Panc1 (cell line): ENCODE measurements around the gene HAX1. TPM values are rescaled to one million over a fixed set of nuclear protein-coding genes. Genes with fewer than 3 reads are reported as not detected.

Experiments used
- ATAC-seq: fragments of 200-7000 bp; cut with Tn5 transposase; 2 replicates; pipeline ENCODE4 v1.9.1; 2020; ENCODE audit warnings: mild to moderate bottlenecking, moderate library complexity
- BruUV-seq: library from RNA; stranded (reverse); fragments of 400-500 nt; replicated peaks from 2 replicates; lab custom pipeline; 2021; lab: Mats Ljungman, UMichigan
- CTCF ChIA-PET: fragments of 300-600 bp; sonication (Branson Sonifier 250); formaldehyde crosslinking; loops from one replicate; lab custom pipeline; 2022; ENCODE audit warnings: antibody characterized with exemption; lab: Charles Lee
- POLR2A ChIA-PET: fragments of 300-600 bp; sonication (Branson Sonifier 250); formaldehyde crosslinking; loops from one replicate; lab custom pipeline; 2022; ENCODE audit warnings: antibody characterized with exemption; lab: Charles Lee
- DNase-seq: peaks from one replicate; pipeline ENCODE4 v3.0.0-alpha.2; 2010; ENCODE audit warnings: low read depth, low spot score
- H3K27ac ChIP-seq: 2 replicates; pipeline ENCODE4 v1.5.1; 2011; ENCODE audit warnings: mild to moderate bottlenecking, low read length, inconsistent platforms
- H3K27me3 ChIP-seq: fragments of 200-500 bp; sonication (Bioruptor generic); 2 replicates; pipeline ENCODE4 v1.6.0; 2014; ENCODE audit warnings: low read length, inconsistent platforms; ENCODE audit not compliant: control insufficient read depth, insufficient read depth
- H3K36me3 ChIP-seq: fragments of 200-500 bp; sonication (Bioruptor generic); 2 replicates; pipeline ENCODE4 v1.5.1; 2014; ENCODE audit warnings: inconsistent platforms, mild to moderate bottlenecking, low read length, moderate library complexity; ENCODE audit not compliant: control insufficient read depth, insufficient read depth
- H3K4me1 ChIP-seq: 2 replicates; pipeline ENCODE4 v1.5.1; 2011; ENCODE audit warnings: inconsistent platforms, mild to moderate bottlenecking, low read length, moderate library complexity; ENCODE audit not compliant: control insufficient read depth, insufficient read depth
- H3K4me3 ChIP-seq, 2 experiments: 2 replicates each; pipeline ENCODE4 v1.5.1; 2011 to 2012; ENCODE audit warnings: low read depth in 2 of 2, low read length in 2 of 2, mild to moderate bottlenecking in 2 of 2, inconsistent platforms in 1 of 2, moderate library complexity in 1 of 2
- H3K9me3 ChIP-seq: fragments of 200-500 bp; sonication (Bioruptor generic); 2 replicates; pipeline ENCODE4 v1.5.1; 2014; ENCODE audit warnings: low read depth, mild to moderate bottlenecking, inconsistent platforms, low read length, moderate library complexity; ENCODE audit not compliant: control insufficient read depth, insufficient read depth
- POLR2AphosphoS5 ChIP-seq: IDR thresholded peaks from 2 replicates; pipeline ENCODE4 v1.6.1; 2012; ENCODE audit warnings: mild to moderate bottlenecking, low read depth, low read length, moderate library complexity
- SIN3A ChIP-seq: IDR thresholded peaks from 2 replicates; pipeline ENCODE4 v1.6.1; 2012; ENCODE audit warnings: low read depth, mild to moderate bottlenecking, low read length, moderate library complexity, borderline replicate concordance; ENCODE audit not compliant: insufficient read depth
- TCF7L2 ChIP-seq: IDR thresholded peaks from 2 replicates; pipeline ENCODE4 v1.6.1; 2011; ENCODE audit warnings: mild to moderate bottlenecking, low read depth, low read length, inconsistent platforms
- in situ Hi-C: cut with HindIII; loops from 2 replicates; pipeline ENCODE4 v1.10.0; 2016; ENCODE audit warnings: low sequenced_read_pairs, low pct_unique_long_range_greater_than_20kb
- intact Hi-C: fragments of 100-400 bp; cut with micrococcal nuclease; formaldehyde crosslinking; loops from one replicate; pipeline ENCODE4 v1.10.0; 2022; ENCODE audit not compliant: unreplicated experiment
- total RNA-seq: library from RNA; stranded (reverse); gene quantifications from one replicate; pipeline ENCODE4 v1.2.1, GENCODE V29; 2021; ENCODE audit not compliant: unreplicated experiment
- TF ChIP-seq, protein P1 (sequence below), 2 experiments: IDR thresholded peaks; 2 replicates each; pipeline ENCODE4 v1.6.1; 2011 to 2012; ENCODE audit warnings: low read depth in 2 of 2, control low read depth in 1 of 2, low read length in 1 of 2, mild to moderate bottlenecking in 1 of 2, moderate library complexity in 1 of 2; ENCODE audit not compliant: insufficient read depth in 1 of 2
- TF ChIP-seq, protein P2 (sequence below): fragments of 450-650 bp; IDR thresholded peaks from 2 replicates; pipeline ENCODE4 v1.5.1; 2017; ENCODE audit warnings: mild to moderate bottlenecking

HAX1 gene
- total RNA-seq, 1 experiment from 2014 or later, result 110 TPM

- Histone ChIP-seq H3K4me1 (peaks cover 16% of the 10 kb centered on the region), H3K4me3 (no peak overlapping the region), H3K9me3 (no peaks in the 10 kb centered on the region), H3K27me3 (no peaks in the 10 kb centered on the region), H3K27ac (no peak overlapping the region), H3K36me3 (no peaks in the 10 kb centered on the region)
- TF ChIP-seq, protein P1, sequence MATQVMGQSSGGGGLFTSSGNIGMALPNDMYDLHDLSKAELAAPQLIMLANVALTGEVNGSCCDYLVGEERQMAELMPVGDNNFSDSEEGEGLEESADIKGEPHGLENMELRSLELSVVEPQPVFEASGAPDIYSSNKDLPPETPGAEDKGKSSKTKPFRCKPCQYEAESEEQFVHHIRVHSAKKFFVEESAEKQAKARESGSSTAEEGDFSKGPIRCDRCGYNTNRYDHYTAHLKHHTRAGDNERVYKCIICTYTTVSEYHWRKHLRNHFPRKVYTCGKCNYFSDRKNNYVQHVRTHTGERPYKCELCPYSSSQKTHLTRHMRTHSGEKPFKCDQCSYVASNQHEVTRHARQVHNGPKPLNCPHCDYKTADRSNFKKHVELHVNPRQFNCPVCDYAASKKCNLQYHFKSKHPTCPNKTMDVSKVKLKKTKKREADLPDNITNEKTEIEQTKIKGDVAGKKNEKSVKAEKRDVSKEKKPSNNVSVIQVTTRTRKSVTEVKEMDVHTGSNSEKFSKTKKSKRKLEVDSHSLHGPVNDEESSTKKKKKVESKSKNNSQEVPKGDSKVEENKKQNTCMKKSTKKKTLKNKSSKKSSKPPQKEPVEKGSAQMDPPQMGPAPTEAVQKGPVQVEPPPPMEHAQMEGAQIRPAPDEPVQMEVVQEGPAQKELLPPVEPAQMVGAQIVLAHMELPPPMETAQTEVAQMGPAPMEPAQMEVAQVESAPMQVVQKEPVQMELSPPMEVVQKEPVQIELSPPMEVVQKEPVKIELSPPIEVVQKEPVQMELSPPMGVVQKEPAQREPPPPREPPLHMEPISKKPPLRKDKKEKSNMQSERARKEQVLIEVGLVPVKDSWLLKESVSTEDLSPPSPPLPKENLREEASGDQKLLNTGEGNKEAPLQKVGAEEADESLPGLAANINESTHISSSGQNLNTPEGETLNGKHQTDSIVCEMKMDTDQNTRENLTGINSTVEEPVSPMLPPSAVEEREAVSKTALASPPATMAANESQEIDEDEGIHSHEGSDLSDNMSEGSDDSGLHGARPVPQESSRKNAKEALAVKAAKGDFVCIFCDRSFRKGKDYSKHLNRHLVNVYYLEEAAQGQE (IDR thresholded peaks at IDR 0.05; ENCODE audit: insufficient read depth in 1 of 2, low read depth in 2 of 2, low read length in 1 of 2), result no peak
- TF ChIP-seq TCF7L2 (no peak), POLR2AphosphoS5 (no peak), SIN3A (no peak)
- TF ChIP-seq, protein P2, sequence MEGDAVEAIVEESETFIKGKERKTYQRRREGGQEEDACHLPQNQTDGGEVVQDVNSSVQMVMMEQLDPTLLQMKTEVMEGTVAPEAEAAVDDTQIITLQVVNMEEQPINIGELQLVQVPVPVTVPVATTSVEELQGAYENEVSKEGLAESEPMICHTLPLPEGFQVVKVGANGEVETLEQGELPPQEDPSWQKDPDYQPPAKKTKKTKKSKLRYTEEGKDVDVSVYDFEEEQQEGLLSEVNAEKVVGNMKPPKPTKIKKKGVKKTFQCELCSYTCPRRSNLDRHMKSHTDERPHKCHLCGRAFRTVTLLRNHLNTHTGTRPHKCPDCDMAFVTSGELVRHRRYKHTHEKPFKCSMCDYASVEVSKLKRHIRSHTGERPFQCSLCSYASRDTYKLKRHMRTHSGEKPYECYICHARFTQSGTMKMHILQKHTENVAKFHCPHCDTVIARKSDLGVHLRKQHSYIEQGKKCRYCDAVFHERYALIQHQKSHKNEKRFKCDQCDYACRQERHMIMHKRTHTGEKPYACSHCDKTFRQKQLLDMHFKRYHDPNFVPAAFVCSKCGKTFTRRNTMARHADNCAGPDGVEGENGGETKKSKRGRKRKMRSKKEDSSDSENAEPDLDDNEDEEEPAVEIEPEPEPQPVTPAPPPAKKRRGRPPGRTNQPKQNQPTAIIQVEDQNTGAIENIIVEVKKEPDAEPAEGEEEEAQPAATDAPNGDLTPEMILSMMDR, result no peak
- DNase-seq, result no peak
- no TSS peak for BruUV-seq
- ATAC-seq, result no peak
- POLR2A ChIA-PET, result no interaction called here
- CTCF ChIA-PET, result no interaction called here
- intact Hi-C loops, result no loop called here
- in situ Hi-C loops, result no loop called here
Observed at GRCh38 chr1:154323493-154323892, 51.1 kb downstream of the HAX1 start.

GRCh38 chr1:154324241-154324640 is 51.8 kb downstream of the HAX1 start:
- ATAC-seq (no peak), DNase-seq (no peak)
- intact Hi-C loops (no loop called here), in situ Hi-C loops (no loop called here)
- H3K4me3 ChIP-seq, result peak overlapping the region; percentile 59 to 83
- H3K36me3 ChIP-seq, result no peaks in the 10 kb centered on the region
- ChIA-PET POLR2A (no interaction called here), CTCF (interaction anchor here (0.9 to 1.6 kb wide), 2 partner anchors 11 to 222 kb away, joined by 3 to 6 read pairs; no protein-coding TSS in a partner anchor)
- TF ChIP-seq, protein P2, result 0 out of 2 replicates have a peak, but pooled peaks have one; percentile 50
- TF ChIP-seq TCF7L2 (no peak), SIN3A (no peak), POLR2AphosphoS5 (no peak)
- H3K27me3 ChIP-seq, result no peaks in the 10 kb centered on the region
- H3K27ac ChIP-seq, result peak overlapping the region; percentile 36; the same call in 1 of the 2 replicates
- H3K9me3 ChIP-seq, result no peaks in the 10 kb centered on the region
- H3K4me1 ChIP-seq, result peaks cover 16% of the 10 kb centered on the region
- BruUV-seq, result no TSS peak
